GM11168 (cell line): ENCODE measurements around the gene MDFIC.

Source experiments
- in situ Hi-C: fragments of 300-500 bp; cut with MboI; formaldehyde crosslinking; loops from one replicate; pipeline ENCODE4 v1.12.0; 2022; ENCODE audit warnings: low sequenced_read_pairs; ENCODE audit not compliant: unreplicated experiment

The MDFIC gene

DNA sequence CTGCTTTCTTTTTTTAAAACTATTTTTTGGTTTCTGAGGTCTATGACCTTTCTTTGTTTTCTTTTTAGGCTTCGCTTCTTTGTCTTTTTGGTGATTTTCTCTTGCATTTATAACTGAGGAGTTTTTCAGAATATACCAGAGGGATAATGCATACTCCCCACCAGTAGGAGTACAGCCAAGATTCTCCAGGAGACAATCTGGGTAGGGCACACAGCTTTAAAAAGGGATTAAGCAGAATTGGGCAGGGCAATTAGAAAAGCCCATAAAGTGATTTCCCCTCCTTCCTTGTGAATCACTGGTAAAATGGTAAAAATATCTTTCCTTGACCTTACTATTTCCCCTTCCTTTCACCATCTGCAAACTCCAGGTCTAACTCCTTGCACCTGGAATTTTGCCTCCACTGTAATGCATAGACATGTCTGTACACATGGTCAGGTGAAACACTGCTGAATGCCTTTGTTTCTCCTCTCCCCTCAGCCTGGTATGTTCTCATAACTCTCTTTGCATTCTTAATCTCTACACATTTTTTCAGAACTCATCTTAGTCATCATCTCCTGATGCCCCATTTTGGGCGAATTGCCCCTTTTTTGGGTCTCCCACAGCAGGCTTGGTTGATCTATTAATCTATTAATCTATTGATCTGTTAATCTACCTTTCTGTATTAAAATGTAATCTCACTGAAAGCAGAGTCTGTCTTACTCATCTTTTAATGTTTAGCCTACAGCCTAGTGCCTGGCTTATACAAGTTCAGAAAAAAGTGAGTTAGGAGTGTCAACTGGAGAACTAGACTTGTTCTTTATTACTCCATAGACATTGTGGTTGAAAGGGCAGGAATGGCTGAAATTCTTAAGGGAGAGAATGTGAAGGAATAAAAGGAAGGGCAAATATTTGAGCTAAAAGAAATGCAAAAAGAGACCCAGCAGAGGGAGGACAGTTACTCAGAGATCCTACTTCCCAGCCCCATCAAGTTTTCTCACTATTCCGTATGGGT is 64.6 kb downstream of the MDFIC start:
- in situ Hi-C loops: no loop called here

DNA sequence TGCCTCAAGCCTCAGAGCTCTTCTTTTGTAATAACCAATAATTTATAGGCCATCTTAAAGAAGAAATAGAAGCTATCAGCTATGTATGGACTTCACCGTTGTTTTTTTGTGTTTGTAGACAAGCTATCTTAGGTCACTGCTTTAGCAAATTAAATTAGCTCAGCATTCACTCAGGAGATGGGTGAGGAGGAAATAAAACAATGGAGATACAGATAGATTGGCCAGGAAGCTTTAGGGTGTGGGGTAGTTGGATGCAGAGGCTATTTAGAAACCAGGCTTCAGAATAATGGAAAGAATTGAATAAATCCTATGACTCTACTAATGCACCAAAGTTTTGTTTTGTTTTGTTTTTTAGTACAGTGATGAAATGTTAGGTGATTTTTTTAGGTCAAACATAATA is 66.1 kb downstream of the MDFIC start:
- in situ Hi-C loops: no loop called here

DNA sequence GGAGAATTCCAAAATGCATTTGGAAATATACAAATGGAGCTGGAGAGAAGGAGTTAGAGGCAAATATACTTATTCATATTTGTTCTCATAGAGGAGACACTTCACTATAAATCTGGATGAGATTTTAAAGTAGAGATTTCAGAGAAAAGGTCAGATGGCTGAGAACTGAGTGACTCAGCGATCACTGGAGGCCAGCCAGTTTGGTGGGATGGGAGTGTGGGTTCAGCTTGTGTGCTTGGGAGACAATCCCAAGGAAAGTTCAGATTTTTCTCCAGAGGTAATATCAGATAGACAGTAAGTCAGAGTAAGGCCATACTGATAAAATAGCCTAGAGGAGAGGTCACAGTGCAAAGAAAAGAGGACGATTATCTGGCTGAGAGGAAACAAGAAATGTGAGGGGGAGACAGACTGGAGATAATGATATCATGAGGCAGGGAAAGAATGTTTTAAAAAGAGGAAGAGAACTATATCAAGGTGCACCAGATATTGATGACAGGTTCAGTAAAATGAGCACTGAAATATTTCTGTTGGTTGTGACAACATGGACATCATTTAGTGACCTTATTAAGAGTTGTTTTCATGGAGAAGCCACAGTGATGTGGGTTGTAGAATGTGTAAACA is 67.0 kb downstream of the MDFIC start:
- in situ Hi-C loops: no loop called here

DNA sequence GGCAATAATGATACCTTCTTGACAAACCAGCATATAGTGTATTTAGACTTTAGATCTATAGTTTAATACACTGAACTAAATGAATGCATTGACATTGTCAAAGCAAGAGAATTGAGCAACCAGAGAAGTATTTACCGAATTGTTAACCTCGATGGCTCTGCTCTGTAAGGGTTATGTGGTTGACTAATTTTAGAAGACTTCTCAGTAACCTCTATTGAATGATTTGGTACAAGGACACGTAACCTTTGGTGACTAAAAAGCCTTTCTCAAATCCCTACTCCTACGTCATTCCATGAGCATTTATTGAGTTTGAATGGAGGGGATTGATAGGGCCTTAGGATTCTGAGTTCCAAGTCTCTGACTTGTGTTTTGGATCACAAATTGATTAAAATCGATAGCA is 67.6 kb downstream of the MDFIC start:
- in situ Hi-C loops: no loop called here

DNA sequence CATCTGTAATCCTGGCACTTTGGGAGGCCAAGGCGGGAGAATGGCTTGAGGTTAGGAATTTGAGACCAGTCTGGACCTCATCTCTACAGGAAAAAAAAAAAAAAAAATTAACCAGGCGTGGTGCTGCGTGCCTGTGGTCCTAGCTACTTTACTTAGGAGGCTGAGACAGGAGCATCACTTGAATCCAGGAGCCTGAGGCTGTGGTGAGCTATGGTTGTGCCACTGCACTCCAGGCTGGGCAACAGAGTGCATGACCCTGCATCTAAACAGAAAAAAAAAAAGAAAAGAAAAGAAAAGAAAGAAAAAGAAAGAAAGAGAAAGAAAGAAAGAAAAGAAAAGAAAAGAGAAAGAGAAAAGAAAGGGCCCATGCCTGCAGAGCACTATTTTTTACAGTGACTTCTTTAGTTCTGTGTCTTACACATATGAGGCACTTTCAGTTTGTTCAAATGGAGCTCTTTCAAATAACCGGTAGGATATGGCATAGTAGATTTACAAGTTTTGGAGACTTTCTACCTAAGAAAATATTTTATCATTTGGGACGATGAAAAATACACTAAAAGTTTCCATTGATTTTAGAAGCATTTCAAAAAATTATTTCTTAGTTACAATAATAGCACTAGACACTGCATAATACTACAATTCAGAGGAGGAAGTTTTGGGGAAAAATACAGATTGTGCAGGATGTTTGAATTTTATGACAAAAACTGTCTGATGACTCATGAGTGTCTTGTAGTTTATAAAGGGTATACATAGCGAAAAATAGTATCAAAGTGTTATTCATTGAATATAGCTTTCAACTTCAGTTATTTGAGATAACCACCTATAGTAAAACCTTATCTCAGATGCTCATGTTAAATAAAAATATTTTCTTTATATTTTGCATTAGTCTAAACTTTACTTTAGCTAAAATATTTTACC is 75.9 kb downstream of the MDFIC start:
- in situ Hi-C loops: no loop called here

DNA sequence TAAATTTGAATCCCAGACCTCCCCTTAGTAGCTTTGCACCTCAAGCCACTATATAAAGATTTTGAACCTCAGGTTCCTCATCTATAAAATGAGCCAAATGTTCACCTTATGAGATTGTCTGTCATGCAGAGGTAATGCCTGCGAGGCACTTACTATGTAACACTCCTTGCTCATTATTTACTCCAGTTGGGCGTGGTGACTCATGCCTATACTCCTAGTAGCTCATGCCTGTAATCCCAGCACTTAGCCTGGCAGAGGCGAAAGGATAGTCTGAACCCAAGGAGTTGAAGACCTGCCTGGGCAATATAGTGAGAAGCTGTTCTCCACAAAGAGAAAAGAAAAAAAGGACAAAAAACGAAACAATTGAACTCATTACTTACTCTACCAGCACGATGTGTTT is 82.2 kb downstream of the MDFIC start:
- in situ Hi-C loops: no loop called here

DNA sequence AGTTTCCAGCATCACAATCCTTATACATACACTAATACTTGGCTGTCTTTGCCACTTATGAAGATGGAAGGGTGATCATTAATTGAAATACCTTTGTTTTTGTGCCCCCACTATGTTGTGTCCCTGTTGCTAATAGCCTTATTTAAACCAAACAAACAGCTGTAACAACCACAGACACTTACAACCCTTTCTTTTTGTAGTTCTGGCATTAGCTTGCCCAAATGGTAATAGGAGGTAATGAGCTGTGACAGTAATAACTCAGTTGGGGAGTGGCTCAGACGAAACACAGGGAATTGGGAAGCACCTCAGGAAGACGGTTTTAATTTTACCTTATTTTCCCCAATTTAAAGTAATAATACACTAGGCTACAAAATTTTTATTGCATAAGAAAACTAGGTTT is 83.4 kb downstream of the MDFIC start:
- in situ Hi-C loops: no loop called here

DNA sequence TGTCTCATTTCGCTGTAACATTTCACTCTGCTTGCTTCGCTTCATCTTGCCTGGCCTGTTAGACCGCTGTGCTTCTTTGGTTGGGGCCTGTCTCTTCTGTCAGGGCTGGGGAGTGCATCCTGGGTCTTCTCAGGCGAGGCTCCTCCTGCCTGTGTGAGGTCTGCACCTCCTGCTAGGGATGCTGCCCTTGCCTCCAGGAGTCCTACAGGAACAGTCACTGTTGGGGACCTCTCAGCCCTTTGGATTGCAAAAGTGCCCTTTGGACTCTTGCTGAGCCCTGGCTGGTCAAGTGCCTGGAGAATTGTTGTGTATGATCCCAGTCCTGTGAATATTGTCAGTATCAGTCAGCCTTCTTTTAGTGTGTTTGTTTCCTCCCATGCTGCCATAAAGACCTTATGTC is 84.1 kb downstream of the MDFIC start:
- in situ Hi-C loops: no loop called here

DNA sequence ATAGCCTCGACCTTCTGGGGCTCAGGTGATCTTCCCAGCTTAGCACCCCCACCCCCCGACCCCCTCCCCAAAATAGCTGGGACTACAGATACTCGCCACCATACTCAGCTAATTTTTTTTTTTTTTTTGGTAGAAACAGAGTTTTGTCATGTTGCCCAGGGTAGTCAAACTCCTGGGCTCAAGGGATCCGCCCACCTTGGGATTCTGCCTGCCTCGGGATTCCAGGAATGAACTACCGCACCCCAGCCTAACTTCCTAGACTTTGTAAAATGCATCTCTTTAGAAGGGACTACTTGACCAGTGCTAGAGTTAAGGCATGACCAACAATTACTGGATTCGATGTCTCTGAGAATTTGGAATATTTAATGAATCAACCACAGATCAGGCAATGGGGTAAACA is 85.9 kb downstream of the MDFIC start:
- in situ Hi-C loops: no loop called here

DNA sequence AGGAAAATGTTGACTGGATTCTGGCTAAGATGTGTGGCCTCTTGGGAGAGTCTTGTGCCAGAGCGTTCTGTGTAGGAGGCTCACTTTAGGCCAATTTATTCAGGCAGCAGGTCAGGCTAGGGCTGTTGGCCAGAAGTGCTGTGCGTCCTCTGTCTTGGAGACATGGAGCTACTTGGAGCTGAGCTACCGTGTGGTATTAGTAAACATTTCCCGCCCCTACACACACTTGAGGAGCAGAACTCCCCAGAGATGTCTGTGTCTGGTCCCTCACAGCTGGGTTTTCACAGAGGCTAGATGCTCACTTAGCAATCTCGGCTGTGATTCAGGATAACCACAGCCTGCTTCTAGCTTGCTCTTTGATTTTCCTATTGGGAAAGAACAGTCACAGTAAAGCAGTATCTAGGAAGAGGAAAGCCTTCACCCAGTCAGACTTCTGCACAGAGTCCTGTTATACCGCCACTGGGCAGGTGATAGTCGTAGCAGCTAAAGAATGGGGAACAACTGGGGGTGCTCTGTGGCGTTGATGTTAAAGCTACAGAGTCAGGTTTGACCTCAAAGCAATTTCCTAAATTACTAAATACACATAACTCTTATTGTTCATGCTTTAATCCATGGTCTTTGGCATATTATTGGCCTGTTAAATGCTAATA is 86.7 kb downstream of the MDFIC start:
- in situ Hi-C loops: no loop called here

DNA sequence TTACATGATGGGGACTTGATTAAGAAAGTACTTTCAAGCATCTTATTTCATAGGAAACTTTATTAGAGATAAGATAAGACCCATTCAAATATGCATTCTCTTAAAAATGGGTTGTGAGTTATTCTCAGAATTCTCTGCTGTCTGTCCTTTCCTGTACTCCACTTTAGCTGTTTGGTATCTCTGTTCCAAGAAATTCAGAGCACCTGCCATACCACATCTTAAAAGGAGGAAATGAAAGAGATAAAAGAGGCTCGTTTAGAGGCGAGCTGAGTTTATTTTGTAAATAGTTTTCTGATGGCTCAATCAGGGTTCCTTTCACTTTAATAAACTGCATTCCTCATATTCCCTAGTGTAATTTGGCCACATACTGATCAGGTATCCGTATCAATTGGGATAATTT is 87.2 kb downstream of the MDFIC start:
- in situ Hi-C loops: no loop called here

DNA sequence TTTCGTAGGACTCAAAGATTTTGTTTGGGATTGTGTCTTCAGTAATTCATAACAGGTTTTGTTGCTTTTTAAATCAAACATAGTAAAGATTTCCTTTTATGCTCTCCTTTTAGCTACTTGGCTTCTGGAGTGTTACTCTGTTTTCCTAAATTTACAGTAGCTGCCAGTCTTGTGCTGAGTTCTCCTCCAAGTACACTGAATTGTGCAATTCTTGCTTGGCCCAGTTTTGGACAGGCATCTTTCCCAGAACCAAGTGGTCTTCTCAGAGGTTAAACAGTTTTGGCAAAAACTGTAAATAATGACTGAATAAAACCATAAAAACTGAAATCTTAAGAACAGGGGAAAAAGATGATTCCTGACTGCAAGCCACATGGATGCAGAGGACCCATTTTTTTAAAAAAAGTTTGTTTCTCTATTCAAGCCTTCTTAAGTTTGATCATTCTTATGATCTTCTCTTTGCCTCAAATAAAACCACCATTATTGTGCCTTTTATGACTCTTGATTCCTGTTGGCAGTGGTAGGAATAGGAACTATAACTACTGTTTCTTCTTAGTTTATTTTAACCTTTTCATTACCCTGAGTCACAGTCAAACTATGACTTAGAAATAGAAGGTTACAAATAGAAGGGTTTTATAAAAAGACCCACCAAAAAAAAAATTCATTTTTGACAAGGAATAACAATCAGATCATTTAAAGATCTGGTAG is 88.0 kb downstream of the MDFIC start:
- in situ Hi-C loops: no loop called here

DNA sequence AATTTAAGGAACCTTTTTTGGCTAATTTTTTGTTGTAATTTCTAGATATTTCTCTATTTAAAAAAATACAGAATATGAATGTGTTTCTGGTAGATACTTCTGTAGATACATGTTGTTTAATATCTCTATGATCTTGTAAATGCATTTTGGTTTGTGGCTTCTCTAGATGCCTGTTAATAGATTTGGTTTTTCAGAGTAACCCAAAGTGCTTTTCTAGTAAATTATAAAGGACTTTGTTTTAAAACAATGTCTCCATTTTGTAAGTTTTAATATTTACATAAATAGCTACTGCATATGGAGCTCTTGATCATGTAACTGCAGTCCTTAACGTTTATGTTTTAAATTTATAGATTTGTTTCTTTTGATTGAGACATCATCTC is 88.5 kb downstream of the MDFIC start:
- in situ Hi-C loops: no loop called here

DNA sequence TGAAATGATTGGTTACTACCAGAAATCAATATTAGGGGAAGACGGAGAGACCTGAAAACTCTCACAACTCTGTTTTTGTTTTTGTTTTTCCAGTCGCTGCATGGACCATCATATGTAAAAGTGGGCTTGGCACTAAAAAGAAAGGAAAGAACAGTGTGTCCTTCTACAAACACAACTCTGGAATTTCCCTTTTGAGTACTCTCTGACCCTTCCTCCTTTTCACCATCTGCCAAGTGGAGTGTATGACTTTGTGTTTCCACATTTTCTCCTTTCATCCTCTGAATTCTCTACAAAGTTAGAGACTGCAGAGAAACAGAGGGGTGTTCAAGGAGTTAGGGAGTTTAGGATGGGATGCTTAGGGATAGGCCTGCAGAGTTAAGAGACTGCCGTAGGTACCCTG is 92.0 kb downstream of the MDFIC start:
- in situ Hi-C loops: no loop called here

DNA sequence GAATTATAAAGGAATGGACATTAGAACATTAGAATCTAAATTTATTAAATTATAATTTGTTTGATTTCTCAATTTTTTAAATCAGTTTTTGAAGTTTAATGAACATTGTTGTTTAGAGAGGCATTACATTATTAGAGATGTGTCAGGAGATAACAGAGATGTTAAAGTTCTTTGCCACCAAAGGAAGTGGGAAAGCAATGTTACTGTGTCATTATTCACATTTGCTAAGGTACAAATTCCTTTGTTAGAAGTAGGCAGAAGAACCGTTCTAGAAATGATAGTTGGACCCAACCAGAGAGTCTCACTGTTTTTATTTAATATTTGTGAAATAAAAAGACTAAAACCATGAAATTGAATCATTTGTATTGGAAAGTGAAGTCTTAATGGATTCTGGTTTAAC is 92.9 kb downstream of the MDFIC start:
- in situ Hi-C loops: no loop called here

DNA sequence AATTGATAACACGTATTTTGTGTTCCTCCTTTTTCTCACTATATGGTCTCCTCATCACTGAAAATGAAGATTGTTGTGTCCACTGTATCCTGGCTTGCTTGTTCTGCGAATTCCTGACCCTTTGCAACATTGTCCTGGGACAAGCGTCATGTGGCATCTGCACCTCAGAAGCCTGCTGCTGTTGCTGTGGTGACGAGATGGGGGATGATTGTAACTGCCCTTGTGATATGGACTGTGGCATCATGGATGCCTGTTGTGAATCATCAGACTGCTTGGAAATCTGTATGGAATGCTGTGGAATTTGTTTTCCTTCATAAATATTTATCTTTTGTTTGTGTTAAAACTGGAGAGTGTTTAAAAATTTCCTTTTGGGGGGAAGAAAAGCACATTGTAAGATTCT is 93.7 kb downstream of the MDFIC start:
- in situ Hi-C loops: no loop called here

DNA sequence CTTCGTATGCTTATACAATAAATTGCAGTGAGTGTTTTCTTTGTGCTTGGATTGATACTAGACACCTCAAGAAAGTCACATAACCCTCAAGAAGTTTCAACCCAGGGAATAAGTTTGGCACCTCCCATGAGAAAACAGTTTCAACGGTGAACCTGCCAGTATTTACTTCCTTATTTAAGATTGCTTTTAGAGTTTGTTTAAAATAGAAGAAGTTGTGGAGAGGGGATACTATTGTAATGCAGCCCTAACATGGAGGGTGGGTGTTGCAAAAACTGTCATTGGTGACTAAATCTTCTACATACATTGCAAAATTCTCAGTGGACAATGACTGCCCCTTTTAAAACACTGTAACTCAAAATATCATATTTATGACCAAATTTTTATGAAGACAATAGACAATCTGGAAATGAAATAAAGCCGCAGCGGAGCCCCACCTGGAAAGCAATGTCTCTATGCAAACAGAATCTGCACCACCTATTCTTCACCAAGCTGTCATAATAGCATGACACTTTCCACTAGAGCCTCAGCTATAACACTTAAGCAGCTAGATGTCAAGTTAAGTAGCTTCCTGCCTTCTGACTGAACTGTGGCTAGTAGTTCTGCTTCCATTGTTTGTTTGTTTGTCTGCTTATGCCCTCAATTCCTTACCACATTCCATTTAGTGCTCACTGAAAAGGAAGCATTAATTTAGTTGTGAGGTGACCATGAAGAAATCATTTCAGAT is 98.2 kb downstream of the MDFIC start:
- in situ Hi-C loops: no loop called here

DNA sequence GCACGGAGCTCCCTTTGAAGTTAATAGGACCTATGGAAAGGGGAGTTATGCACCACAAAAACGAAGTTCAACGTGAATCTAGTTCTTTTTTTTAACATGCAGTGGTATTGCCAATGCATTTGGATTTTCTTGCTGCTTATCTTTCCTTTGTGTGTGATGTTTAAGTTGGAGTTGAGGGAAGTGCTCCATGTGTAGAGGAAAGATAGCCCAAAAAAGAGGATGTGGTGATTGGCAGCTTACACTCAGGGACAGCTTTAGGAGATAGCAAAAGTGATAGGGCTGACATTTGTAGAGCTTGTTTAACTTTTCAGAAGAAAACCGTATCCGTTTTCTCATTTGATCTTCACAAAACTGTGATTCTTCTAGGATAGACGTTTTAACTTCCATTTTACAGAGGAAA is 101.3 kb downstream of the MDFIC start:
- in situ Hi-C loops: no loop called here

DNA sequence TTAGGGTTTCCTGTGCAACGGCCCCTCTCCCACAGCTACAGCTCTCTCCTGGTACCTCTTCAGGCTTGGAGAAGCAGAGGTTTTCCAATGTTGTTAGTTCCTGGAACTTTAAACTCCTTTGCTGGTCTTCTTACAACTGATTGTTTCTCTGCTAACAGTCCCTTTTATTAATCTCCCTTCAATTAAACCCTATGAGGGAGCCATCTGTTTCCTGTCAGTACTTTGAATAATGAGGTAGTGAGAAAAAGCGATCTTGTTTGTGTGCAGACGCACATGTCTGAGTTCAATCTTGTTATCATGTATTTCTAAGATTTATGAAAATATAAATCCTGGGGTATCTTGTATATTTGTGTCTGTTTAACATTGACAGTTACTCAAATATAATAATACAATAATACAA is 102.4 kb downstream of the MDFIC start:
- in situ Hi-C loops: no loop called here
